Liver (tissue), 3 donors: ENCODE results near the gene SLC25A14.

Experiments
- CTCF ChIP-seq: fragments of 150-350 bp; IDR thresholded peaks from 2 replicates; pipeline ENCODE4 v1.5.1; 2017; ENCODE audit warnings: improper control_type of control experiment, low read depth, low read length; ENCODE audit not compliant: missing input control
- MAX ChIP-seq: IDR thresholded peaks from 2 replicates; pipeline ENCODE4 v1.6.1; 2016; ENCODE audit warnings: antibody characterized with exemption
- TAF1 ChIP-seq: conservative IDR thresholded peaks from 2 replicates; pipeline ENCODE4 v1.6.1; 2016; ENCODE audit warnings: antibody characterized with exemption, mild to moderate bottlenecking
- donor health status: healthy.
- donor health status: healthy.

- TF ChIP-seq CTCF (no peak), TAF1 (no peak), MAX (no peak)
Measured at GRCh38 chrX:130415201-130415600, 75.5 kb downstream of the SLC25A14 start.
